BE2C (cell line): ENCODE results near the gene PRKCB.

ENCODE experiments used
- DNase-seq: peaks from one replicate; pipeline ENCODE4 v3.0.0-alpha.2; 2020
- H3K27me3 ChIP-seq: fragments of 250-450 bp; sonication (Bioruptor Pico); 2 replicates; pipeline ENCODE4 v1.5.1; 2020; ENCODE audit warnings: mild to moderate bottlenecking
- H3K36me3 ChIP-seq: fragments of 250-450 bp; sonication (Bioruptor Pico); 2 replicates; pipeline ENCODE4 v1.5.1; 2020; ENCODE audit warnings: mild to moderate bottlenecking
- H3K4me1 ChIP-seq: fragments of 250-450 bp; sonication (Bioruptor Pico); 2 replicates; pipeline ENCODE4 v1.5.1; 2020
- H3K4me3 ChIP-seq: 2 replicates; pipeline ENCODE4 v1.5.1; 2011; ENCODE audit warnings: low read depth, low read length
- H3K9me3 ChIP-seq: fragments of 250-450 bp; sonication (Bioruptor Pico); 2 replicates; pipeline ENCODE4 v1.5.1; 2020
- TF ChIP-seq, protein P1 (sequence below): IDR thresholded peaks from 2 replicates; pipeline ENCODE4 v1.5.1; 2012; ENCODE audit warnings: mild to moderate bottlenecking, low read depth, low read length

The PRKCB gene

DNA sequence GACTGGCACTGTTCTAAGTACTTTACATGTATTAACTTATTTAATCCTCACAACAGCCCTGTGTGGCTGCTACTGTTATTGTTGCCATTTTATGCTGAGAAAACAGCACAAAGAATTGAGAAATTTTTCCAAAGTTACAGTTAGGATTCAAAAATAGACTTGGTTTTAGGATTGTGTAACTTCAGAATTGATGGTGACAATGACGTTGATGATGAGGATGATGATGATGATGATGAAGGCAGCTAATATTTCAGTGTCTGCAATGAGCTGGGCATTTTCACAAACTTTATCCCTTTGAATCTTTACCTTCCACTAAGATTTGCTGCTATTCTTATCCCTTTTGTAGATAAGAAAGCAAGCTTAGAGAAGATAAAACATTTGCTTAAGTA lies 22.1 kb downstream of the PRKCB start:
- Histone ChIP-seq H3K36me3 (no peaks in the 10 kb centered on the region), H3K4me1 (no peaks in the 10 kb centered on the region), H3K9me3 (no peaks in the 10 kb centered on the region), H3K27me3 (no peaks in the 10 kb centered on the region), H3K4me3 (no peak overlapping the region)
- TF ChIP-seq, protein P1, sequence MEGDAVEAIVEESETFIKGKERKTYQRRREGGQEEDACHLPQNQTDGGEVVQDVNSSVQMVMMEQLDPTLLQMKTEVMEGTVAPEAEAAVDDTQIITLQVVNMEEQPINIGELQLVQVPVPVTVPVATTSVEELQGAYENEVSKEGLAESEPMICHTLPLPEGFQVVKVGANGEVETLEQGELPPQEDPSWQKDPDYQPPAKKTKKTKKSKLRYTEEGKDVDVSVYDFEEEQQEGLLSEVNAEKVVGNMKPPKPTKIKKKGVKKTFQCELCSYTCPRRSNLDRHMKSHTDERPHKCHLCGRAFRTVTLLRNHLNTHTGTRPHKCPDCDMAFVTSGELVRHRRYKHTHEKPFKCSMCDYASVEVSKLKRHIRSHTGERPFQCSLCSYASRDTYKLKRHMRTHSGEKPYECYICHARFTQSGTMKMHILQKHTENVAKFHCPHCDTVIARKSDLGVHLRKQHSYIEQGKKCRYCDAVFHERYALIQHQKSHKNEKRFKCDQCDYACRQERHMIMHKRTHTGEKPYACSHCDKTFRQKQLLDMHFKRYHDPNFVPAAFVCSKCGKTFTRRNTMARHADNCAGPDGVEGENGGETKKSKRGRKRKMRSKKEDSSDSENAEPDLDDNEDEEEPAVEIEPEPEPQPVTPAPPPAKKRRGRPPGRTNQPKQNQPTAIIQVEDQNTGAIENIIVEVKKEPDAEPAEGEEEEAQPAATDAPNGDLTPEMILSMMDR = no peak
- no peak for DNase-seq

DNA sequence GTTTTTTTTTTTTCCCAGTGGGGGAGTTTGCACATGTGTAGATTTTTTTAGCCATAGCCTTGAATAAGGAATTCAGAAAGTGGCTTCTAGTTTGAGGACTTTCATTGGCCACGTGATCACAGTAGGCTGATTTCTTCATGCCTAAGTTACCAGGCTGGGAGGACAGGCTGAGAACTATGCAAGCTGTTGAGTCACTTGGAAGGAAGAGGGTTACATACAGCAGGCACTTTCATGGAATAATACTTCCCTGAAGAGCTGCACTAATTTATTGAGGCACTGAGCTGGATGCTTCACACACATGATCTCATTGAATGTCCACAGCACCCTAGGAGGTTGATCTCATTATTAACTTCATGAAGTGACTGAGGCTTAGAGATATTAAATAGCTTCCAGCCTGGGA lies 22.8 kb downstream of the PRKCB start:
- Histone ChIP-seq H3K4me3 (no peak overlapping the region), H3K36me3 (no peaks in the 10 kb centered on the region), H3K27me3 (no peaks in the 10 kb centered on the region), H3K9me3 (no peaks in the 10 kb centered on the region), H3K4me1 (no peaks in the 10 kb centered on the region)
- DNase-seq = no peak
- TF ChIP-seq, protein P1 = no peak

DNA sequence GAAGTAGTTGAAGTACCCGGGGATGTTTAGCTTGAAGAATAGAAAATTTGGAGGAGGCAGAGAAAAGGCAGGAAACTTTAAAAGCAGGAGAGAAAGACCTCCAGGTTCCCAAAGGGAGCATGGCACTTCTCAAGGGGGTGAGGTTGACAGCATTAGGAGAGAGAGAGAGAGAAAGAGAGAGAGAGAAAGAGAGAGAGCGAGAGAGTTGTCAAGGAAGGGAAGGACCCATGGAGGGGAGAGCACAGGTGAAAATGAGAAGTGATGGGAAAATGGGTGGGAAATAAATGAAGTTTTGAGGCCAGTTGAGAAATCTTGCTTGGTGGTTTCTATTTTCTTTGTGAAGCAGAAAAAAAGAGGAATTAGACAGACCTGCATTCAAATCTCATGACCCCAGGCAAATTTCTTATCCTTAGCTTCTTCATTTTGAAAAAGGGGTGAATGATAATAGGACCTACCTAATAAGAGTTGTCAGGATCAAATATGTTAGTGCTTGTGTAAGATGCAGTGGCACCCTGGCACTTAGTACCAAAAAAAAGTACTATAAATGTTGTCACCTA lies 24.0 kb downstream of the PRKCB start:
- H3K4me1 ChIP-seq = no peaks in the 10 kb centered on the region
- no peaks in the 10 kb centered on the region for H3K9me3 ChIP-seq
- H3K36me3 ChIP-seq = no peaks in the 10 kb centered on the region
- TF ChIP-seq, protein P1 = no peak
- DNase-seq = no peak
- H3K27me3 ChIP-seq = no peaks in the 10 kb centered on the region; the same call in 1 of the 2 replicates
- no peak overlapping the region for H3K4me3 ChIP-seq

DNA sequence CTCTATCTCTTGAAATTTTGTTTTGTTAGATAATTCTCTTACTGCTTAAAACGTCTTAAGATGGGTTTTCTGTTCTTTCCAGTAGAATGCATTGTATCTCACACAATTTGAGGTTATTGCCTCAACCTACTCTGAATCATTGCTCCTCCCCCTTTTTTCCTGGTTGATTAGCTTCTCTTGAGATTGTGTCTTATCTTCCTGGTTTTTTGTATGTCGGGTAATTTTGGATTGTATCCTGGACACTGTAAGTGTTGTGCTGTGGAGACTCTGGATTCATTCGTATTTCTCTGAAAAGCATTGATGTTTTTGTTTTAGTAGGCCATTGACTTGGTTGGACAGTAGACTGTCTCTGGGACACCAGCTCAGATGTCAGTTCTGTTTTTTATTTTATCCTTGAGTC lies 26.1 kb downstream of the PRKCB start:
- no peaks in the 10 kb centered on the region for H3K36me3 ChIP-seq
- no peak overlapping the region for H3K4me3 ChIP-seq
- H3K9me3 ChIP-seq = no peaks in the 10 kb centered on the region
- TF ChIP-seq, protein P1 = no peak
- H3K4me1 ChIP-seq = no peaks in the 10 kb centered on the region
- no peak for DNase-seq
- H3K27me3 ChIP-seq = no peaks in the 10 kb centered on the region; the same call in none of the 2 replicates

DNA sequence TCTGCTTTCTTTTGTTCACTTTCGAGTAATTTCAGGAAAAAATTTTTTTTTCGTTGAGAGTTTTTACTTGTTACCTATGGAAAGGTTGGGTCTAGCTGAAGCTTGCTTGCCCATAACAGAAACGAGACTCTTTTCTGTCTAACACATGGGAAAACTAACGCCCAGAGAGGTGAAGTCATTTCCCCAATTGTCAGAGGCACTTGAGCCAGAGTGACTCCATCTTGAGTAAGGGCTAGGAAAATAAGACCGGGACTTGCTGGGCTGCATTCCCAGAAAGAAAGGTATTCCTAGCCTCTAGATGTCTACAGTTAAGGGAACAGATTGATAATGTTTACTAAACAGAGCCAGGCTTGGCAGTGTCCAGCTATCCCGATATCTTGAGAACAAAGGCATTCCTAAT lies 26.8 kb downstream of the PRKCB start:
- Histone ChIP-seq H3K27me3 (no peaks in the 10 kb centered on the region; the same call in none of the 2 replicates), H3K4me1 (no peaks in the 10 kb centered on the region), H3K4me3 (no peak overlapping the region), H3K9me3 (no peaks in the 10 kb centered on the region), H3K36me3 (no peaks in the 10 kb centered on the region)
- no peak for DNase-seq
- TF ChIP-seq, protein P1 = no peak

DNA sequence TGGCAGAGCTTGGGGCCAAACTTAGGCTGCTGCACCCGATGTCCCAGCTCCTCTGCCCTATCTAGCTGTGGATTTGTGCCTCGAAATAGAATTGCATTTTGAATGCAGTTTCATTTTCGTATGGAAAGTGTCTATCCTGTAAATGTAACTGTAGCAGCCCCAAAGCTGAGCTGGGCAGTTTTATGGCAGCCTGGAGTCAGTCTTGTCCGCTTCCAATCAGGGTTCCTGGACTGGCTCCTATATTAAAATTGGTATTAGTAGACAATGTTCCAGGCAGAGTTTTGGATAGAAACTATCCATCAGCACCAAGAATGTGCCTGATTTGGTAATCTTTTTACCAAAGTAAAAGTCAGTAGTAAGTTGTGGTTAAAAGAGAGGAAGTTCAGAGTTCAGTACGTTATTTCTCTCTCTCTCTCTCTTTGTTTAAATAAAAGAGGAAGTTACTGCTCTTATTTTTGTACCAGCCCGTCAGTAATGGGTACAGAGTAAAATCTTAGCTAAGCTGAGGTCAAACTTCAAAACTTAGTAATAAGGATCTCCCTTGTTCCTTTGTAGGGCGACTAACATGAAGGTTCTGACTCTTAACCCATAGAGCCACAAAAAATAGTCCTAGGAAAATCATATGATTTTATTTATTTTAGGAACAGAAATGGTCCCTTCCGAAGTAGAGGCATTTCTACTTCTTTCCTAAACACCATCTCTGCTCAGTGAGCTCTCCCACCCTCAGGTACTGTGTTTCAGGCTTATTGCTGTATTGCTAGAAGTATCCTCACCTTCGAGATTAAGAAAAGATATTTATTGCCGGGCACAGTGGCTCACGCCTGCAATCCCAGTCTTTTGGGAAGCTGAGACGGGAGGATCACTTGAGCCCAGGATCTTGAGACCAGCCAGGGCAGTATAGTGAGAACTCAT lies 28.0 kb downstream of the PRKCB start:
- TF ChIP-seq, protein P1 = no peak
- no peaks in the 10 kb centered on the region for H3K36me3 ChIP-seq
- no peaks in the 10 kb centered on the region; the same call in none of the 2 replicates for H3K27me3 ChIP-seq
- no peaks in the 10 kb centered on the region for H3K9me3 ChIP-seq
- H3K4me1 ChIP-seq = no peaks in the 10 kb centered on the region
- H3K4me3 ChIP-seq = no peak overlapping the region
- DNase-seq = no peak
